ENCODE data around the gene FLT1.

Gene FLT1

GRCh38 chr13:28429685-28430290 is 65.1 kb downstream of the FLT1 start:
- DNase-seq (ENCODE audit: low read depth, low spot score), result peak; percentile 93

DNA sequence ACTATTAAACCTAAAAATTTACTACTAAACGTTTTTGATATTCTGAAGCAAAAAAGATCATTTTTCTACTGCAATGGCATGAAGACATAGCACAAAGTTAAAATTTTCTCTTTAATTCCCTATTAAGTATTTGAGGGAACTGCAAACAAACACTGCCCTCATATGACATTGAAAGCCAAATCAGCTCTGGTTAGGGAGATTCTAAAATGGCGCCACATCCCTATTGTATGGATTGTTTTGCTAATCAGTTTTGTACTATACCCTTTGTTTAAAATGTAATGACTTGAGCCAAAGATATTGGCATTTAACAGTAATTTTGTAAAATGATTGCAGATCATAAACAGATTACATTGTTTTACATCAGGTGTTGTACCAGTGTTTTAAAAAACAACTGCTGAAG is 65.8 kb downstream of the FLT1 start:
- no peak for DNase-seq (ENCODE audit: low read depth, low spot score)

GRCh38 chr13:28426381-28426780 is 68.5 kb downstream of the FLT1 start:
- DNase-seq (ENCODE audit: low read depth, low spot score), result no peak

GRCh38 chr13:28425793-28426192 is 69.1 kb downstream of the FLT1 start:
- no peak for DNase-seq (ENCODE audit: low read depth, low spot score)

DNA sequence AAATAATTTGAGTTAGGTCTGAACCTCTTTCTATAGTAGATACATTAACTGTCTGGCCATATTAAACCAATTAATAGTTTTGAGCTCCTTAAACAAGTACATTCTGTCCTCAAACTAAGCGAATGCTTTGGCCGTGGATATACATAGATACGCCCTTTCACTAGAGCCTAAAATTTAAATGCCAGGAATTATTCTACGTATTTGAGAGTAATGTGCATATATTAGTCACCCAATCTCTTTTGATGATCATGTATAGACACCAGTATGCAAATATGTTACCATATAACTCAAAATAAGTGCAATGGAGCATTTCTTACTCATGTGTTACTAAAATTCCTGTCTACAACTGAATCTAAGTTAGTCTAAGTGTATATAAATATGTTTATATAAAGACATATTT is 70.4 kb downstream of the FLT1 start:
- DNase-seq (ENCODE audit: low read depth, low spot score), result no peak

DNA sequence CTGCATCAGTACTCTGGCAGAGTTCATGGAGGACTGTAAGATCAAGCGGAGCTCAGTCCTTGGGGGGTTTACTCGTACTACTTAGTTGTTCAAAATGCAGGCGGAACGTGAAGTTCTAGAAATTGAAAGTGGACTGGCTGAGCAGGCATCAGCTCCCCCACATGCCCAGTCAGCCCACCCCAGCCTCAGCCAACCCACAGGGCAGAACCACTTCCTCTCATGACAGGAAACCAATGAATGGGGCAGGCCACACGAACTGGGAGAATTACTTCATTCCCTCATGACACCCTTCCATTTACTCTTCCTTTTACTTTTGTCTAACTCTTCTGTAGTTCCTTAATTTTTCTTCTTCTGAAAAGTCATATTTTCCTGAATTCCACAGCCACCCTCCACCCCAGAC is 71.9 kb downstream of the FLT1 start:
- DNase-seq (ENCODE audit: low read depth, low spot score), result no peak

DNA sequence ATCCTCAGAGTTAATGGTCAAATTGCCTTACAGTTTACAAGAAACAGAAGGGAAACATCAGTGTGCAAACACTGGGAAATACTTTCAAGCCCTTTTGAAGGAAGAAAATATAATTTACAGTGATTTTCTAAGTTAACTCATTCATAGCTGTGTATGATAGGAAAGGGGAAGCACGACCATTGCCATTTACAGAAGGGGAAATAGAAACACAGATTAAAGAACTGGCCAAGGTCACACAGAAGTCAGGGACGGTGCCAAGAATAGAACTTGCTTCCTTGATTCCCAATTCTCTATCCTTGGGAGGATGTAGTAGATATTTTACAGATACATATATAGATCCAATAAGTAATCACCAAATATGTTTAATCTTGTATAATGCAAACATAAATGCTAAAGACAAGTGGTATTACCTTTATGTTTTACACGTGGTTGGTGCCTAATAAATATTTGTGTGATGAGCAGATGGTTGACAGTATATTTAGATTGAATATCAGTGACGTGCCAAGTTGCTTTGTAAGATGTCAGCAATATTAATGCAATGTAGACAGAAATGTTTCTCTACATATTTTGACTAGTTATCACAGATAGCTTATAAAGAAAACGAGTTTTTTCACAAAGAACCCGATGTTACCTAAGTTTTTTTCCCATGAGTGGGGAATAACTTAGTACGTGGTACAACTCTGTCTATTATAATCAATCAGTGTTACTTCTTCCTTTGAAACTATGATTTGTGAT is 73.1 kb downstream of the FLT1 start:
- DNase-seq (ENCODE audit: low read depth, low spot score), result no peak

GRCh38 chr13:28420704-28421103 is 74.2 kb downstream of the FLT1 start:
- DNase-seq (ENCODE audit: low read depth, low spot score), result no peak

DNA sequence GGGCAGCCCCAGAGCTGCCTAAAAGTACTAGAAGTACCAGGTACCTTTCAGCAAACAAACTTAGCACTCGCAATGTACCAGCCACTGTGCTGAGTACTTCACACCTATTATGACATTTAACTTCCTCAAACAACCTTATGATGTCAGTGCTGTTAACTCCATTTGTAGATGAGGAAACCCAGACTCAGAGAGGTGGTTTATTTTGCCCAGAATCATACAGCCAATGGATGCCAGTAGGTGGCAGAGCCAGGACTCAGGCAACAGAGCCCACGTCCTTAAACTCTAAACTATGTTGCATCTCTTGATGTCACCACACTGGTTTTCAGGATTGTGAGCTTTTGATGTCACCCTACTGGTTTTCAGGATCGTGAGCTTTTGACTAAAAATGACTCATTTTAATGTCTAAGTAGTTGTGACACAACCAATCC is 78.9 kb downstream of the FLT1 start:
- DNase-seq (ENCODE audit: low read depth, low spot score), result no peak

GRCh38 chr13:28413999-28414398 is 80.9 kb downstream of the FLT1 start:
- DNase-seq (ENCODE audit: low read depth, low spot score), result no peak

DNA sequence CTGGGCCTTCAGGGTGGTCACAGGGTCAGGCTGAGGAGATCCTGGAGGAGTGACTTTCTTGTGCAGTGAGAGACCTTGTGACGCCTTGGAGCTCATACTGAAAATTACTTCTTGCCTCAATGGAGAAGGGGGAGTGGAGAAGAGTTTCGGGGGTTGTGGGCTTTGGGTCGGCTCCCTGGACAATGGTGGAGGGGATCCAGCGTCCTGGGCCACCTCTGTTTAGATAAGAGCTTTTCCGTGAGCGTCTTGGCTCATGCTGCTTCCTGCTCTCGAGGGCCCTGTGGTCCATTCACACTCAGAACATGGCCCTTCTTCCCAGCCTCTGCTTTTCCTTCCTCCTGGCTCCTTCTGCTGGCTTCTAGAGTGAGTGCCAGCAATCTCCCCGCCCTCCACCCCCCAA is 81.9 kb downstream of the FLT1 start:
- DNase-seq (ENCODE audit: low read depth, low spot score), result no peak

DNA sequence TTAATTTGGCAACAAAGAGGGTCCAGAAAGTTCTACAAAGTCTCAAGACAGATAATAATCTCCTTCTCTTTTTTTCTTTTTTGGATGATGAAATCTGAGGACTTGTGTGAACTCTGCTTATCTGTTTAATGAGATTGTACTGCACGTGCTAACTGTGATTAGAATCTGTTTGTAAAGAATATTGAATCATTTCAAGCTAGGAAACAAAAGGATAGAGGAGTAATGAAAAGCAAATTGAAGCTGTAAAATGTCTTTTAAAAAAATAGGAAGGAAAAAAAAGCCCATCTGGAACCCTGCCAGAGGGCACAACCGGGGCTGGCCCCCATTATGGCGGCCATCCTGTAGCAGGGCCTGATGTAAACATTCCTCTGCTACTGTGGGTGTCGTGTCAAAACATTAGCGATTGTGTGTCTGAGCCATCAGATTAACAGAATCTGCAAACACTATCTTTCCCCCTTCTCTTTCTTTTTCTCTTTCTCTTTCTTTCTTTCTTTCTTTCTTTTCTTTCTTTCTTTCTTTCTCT is 83.0 kb downstream of the FLT1 start:
- no peak for DNase-seq (ENCODE audit: low read depth, low spot score)

GRCh38 chr13:28410096-28410495 is 84.8 kb downstream of the FLT1 start:
- no peak for DNase-seq (ENCODE audit: low read depth, low spot score)

DNA sequence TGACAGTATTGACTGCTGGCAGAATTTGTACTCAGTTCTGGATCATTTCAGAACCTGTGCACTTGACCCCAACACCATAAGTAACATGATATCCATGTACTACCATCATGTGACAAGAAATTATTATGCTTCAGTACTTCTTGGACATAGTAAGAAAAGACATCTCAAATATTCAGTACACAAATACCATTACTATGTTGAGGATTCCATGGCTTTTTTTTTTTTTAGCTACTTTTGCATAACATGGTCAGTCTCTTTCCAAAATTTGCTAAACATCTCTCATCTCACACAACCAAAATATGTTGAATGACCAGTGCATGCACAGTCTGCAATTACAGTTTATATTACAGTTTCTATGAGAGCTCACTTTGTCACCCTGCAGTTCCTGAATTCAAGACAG is 85.3 kb downstream of the FLT1 start:
- no peak for DNase-seq (ENCODE audit: low read depth, low spot score)

DNA sequence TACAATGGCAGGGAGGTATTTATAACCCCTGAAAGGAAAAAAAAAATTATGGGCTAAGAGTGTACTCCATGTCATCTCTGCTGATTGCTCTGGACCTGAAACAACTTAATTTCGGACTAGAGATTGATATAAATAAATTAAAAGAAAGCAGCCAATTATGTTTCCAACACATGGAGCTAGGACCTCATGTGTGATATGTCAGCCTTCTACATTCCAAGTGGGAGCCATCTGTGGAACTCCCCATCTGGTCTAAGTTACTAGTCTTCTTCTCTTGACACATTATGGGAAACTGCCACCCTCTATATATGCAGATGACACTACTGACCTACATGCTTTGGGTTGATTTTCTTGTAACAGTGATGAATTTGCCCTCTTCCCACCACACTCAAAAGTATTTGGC is 86.1 kb downstream of the FLT1 start:
- DNase-seq (ENCODE audit: low read depth, low spot score), result no peak

DNA sequence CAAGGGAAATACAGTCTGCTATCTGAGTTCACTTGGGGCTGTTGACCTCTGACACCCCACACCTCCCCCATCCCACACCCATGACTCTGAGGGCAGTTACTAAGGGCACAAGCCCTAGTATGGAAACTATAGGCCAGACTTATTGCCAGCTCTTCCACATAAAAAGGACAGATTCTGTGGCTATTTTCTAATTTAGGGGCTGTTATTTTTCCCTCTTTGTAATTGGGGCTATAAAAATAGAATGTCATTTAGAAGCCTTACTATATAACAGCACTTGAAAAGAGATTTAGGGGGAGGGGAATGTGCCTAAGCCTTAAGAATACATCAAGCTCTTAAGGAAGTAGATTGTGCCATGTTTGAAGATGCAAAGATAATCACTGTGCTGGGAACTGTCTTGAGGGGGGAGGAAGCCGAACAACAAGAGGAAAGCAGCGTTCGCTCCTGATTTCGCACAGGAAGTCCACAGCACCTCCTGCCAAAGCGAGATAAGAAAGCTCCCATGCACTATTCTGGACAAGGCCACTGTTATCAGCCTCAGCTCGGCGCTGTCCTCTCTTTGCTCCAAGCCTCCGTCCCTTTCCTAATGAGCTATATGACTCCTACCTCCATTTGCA is 86.6 kb downstream of the FLT1 start:
- no peak for DNase-seq (ENCODE audit: low read depth, low spot score)

DNA sequence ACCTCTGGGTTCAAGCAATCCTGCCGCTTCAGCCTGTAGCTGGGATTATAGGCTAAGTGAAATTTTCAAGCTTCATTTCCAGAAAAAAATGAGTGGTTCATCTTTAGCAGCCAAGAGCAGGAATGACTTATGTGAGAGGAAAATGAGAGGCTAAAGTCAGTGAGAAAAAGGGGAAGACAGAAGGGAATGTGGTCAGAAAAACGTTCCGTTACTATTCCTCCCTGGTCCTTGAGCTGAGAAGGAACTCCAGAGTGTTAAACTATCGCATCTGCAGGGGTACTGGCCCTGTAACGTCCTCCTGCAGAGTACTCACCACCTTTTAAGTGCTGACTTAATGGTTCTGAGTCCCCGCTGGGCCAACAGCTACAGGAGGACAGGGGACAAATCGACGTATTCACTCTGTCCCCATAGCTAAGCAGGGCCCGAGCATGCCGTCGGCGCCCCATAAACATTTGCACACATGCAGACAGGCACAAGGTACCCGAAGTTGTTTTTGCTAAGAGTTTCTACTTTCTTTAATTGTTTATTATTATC is 88.1 kb downstream of the FLT1 start:
- DNase-seq (ENCODE audit: low read depth, low spot score), result no peak

- no peak for DNase-seq (ENCODE audit: low read depth, low spot score)
These were observed 92.9 kb downstream of the FLT1 start for GRCh38 chr13:28402057-28402381.

DNA sequence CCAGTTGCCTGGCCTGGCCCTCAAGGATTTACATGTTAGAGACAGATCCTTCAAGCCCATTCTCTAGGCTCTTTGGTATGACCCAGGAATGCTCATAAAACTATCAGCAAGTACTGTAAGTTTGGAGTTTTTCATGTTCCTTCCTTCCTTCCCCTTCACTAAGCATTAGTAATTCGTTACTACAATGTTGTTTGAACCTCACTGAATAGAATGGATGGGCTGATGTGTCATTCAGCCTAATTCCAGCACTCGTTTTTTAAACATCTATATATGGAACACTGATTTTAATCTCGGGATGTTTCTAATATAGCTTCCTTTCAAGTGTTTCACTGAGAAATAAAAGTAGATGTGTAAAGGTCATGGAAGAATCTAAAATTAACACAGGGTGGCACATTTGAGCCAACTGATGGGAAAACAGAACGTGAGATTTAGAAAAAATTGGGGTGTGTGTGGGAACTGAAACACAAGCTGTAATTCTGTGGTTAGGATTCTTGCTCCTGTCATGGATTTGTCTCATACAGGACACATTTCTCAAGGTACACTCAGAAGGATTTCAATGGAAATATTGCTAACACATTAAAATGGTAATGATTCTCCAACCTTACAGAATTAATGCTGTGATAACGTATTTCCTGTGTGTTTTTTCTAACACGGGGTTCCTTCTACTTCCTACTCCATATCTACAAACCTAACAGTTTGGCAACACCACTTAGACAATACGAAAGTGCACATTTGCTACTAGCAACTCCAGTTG is 93.4 kb downstream of the FLT1 start:
- DNase-seq (ENCODE audit: low read depth, low spot score), result no peak

GRCh38 chr13:28396053-28396452 is 98.9 kb downstream of the FLT1 start:
- no peak for DNase-seq (ENCODE audit: low read depth, low spot score)

DNA sequence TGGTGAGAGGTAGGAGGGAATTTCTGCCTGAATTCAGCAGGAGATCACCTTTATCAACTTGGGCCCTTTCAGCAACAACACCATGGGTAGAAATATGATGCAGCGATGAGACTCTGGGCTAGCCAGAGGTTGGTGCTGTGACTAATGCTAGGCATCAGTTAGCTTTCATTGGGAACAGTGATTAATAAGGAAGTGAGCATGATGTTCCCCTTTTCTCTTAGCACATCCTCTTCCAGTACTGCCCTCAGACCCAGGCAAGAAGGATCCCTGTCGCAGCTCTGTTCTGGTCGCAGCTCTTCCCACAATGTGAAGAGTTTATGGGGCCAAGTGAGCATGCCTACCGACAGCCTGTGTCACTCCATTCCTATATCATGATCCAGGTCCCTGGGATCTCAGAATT is 100.5 kb downstream of the FLT1 start:
- DNase-seq (ENCODE audit: low read depth, low spot score), result no peak

DNA sequence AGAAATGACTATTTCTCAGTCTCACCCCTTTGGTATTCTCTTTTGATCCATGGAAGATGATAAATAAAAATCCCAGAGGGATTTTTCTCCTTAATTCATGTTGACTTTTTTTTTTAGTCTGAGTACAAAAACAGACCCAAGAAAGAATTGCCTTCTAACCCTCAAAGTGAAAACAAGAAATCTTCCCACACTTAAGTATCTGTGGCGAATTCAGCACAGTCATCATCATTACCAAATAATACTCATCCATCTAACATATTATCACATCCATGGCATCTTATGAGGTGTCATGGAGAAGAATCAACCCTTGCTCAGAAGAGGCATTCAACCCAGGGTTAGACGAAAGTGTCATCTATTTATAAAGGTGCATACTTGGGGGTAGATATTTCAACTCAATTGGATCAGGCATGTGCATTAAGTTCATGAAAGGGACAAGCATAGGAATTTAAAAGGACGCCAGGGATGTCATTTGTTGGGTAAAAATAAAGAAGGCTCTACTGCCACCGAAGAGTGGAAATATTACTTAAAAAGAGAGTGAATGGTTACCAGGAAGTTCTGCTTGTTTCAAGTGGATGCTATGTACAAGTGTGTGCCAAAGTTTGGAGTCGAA is 101.9 kb downstream of the FLT1 start:
- DNase-seq (ENCODE audit: low read depth, low spot score), result no peak

All from iPS DF 19.7 (cell line).